Muscle layer of duodenum (tissue), 2 donors: Measurements from ENCODE around the gene IZUMO4.

Source experiments
- H3K27ac ChIP-seq: one replicate; pipeline ENCODE4 v1.7.0; 2013; ENCODE audit warnings: mild to moderate bottlenecking, low read length
- H3K27me3 ChIP-seq: one replicate; pipeline ENCODE4 v1.7.0; 2013; ENCODE audit warnings: low read depth, mild to moderate bottlenecking, control low read depth, low read length
- H3K36me3 ChIP-seq, 2 donors: one replicate each; pipeline ENCODE4 v1.7.0; 2013; ENCODE audit warnings: low read length in 2 of 2, control low read depth in 1 of 2, mild to moderate bottlenecking in 1 of 2; ENCODE audit not compliant: insufficient read depth in 2 of 2, control insufficient read depth in 1 of 2
- H3K4me1 ChIP-seq, 2 donors: one replicate each; pipeline ENCODE4 v1.7.0; 2013; ENCODE audit warnings: low read length in 2 of 2, mild to moderate bottlenecking in 2 of 2, control low read depth in 1 of 2, moderate library complexity in 1 of 2; ENCODE audit not compliant: insufficient read depth in 2 of 2, control insufficient read depth in 1 of 2
- H3K4me3 ChIP-seq, 2 donors: one replicate each; pipeline ENCODE4 v1.7.0; 2013; ENCODE audit warnings: low read length in 2 of 2, low read depth in 1 of 2, mild to moderate bottlenecking in 1 of 2
- H3K9me3 ChIP-seq, 2 donors: one replicate each; pipeline ENCODE4 v1.7.0; 2013; ENCODE audit warnings: low read length in 2 of 2, control low read depth in 1 of 2, mild to moderate bottlenecking in 1 of 2; ENCODE audit not compliant: control insufficient read depth in 1 of 2
- donor health status: healthy.

Gene IZUMO4

DNA sequence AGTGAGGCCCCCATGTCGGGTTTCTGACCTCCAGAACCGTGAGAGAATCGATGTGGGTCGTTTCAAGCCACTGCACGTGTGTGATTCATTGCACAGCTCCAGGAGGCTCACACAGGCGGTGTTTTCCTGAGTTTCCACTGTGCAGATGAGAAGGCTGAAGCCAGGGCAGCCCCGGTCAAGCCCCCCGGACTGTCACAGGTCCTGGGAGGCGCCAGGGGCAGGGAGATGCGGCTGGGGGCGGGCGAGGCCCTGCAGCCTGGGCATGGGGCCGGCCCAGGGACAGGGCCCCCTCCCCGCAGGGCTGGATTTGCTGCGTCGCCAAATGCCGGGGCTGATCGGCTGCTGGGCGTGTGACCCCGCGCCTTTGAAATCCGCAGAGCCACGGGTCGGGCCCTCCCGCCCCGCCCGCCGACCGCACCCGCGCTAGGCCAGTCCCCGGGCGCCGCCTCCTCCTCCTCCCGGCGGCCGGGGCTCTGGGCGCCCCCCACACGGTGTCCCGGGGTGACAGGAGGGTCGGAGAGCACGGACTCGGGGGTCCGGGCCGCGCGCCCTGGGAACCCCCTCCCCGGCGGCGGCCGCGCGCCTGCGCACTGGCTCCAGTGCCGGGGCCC is 35.7 kb upstream of the IZUMO4 start:
- Histone ChIP-seq H3K4me3 (peak overlapping the region; percentile 66 to 89), H3K27me3 (no peaks in the 10 kb centered on the region), H3K36me3 (peaks cover 0 to 3% of the 10 kb centered on the region in 2 donors), H3K27ac (peak overlapping the region; percentile 95), H3K4me1 (peaks cover 11 to 58% of the 10 kb centered on the region in 2 donors), H3K9me3 (no peaks in the 10 kb centered on the region)

DNA sequence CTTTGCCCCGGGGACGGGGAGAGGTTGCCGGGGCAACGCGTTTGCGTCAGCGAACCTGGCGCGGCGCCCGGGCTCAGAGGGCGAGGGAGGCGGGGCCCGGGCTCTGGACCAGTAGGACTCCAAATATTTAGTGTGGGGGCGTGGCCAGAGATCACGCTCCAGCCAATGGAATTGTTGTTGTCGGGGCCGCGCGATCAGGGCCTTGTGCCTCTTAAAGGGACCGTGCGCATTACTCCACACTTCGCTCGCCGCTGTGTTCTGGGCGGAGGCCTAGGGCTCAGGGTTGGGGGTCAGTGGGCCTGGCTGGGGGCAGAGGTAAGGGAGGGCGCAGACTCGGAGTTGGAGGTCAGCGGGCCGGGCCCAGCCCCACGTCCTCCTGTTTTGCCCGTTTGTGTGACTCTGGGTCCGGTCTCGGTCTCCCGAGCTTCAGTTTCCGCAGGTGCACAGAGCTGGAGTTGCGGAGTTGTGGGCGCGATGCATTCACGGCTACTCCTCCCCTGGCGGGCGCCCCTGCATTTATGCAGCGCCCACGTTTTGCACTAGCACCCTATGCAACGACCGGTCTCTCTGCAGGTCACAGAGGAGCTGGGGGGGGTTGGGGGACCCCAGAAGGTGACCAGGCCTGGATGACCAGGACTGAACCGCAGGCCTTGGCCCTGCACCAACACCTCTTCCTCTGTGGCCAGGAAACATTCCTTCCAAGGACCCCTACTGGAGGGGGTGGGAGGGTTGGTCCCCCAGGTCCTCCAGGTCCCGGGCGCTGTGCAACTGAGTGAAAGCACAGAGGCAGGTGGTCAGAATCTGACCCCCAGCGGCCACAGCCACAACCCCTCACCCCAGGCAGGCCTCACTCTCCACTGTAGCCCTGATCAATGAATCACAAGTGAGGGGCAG is 35.0 kb upstream of the IZUMO4 start:
- H3K9me3 ChIP-seq = no peaks in the 10 kb centered on the region
- peaks cover 11 to 57% of the 10 kb centered on the region in 2 donors for H3K4me1 ChIP-seq
- H3K4me3 ChIP-seq = peak overlapping the region; percentile 80 to 89
- peak overlapping the region; percentile 95 for H3K27ac ChIP-seq
- H3K27me3 ChIP-seq = no peaks in the 10 kb centered on the region
- peaks cover 0 to 3% of the 10 kb centered on the region in 2 donors for H3K36me3 ChIP-seq

GRCh38 chr19:2062389-2062729 is 34.4 kb upstream of the IZUMO4 start:
- peak overlapping the region; percentile 80 to 89 for H3K4me3 ChIP-seq
- H3K27me3 ChIP-seq = no peaks in the 10 kb centered on the region
- H3K9me3 ChIP-seq = no peaks in the 10 kb centered on the region
- H3K36me3 ChIP-seq = peaks cover 0 to 3% of the 10 kb centered on the region in 2 donors
- peaks cover 11 to 57% of the 10 kb centered on the region in 2 donors for H3K4me1 ChIP-seq
- peak overlapping the region; percentile 83 for H3K27ac ChIP-seq

DNA sequence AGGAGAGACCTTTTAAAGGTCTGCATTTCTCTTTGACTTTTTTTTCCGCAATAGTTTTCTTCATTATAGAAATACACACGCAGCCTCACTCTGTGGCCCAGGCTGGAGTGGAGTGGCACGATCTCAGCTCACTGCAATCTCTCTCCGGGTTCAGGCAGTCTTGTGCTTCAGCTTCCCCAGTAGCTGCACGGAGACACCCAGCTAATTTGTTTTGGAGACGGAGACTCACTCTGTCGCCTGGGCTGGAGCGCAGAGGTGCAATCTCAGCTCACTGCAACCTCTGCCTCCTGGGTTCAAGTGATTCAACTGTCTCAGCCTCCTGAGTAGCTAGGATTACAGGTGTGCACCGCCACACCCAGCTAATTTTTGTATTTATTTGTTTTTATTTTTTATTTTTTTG is 33.9 kb upstream of the IZUMO4 start:
- Histone ChIP-seq H3K36me3 (peaks cover 0 to 3% of the 10 kb centered on the region in 2 donors), H3K27me3 (no peaks in the 10 kb centered on the region), H3K4me1 (peaks cover 11 to 57% of the 10 kb centered on the region in 2 donors), H3K9me3 (no peaks in the 10 kb centered on the region), H3K4me3 (peak overlapping the region in 1 of 2 donors; percentile 89), H3K27ac (no peak overlapping the region)

DNA sequence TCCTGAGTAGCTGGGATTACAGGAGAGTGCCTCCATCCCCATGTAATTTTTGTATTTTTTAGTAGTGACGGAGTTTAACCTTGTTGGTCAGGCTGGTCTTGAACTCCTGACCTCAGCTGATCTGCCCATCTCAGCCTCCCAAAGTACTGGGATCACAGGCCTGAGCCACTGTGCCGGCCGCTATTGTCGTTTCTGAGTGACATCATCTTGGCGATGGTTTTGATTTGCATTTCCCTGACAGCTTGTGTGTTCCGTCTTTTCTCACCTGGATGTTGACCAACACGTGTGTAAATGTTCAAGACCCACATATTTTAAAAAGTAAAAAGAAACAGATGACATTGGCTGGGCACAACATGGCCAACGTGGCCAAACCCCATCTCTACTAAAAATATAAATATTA is 32.9 kb upstream of the IZUMO4 start:
- Histone ChIP-seq H3K4me3 (no peak overlapping the region), H3K9me3 (no peaks in the 10 kb centered on the region), H3K27ac (no peak overlapping the region), H3K27me3 (no peaks in the 10 kb centered on the region), H3K36me3 (peaks cover 0 to 3% of the 10 kb centered on the region in 2 donors), H3K4me1 (peaks cover 11 to 48% of the 10 kb centered on the region in 2 donors)

DNA sequence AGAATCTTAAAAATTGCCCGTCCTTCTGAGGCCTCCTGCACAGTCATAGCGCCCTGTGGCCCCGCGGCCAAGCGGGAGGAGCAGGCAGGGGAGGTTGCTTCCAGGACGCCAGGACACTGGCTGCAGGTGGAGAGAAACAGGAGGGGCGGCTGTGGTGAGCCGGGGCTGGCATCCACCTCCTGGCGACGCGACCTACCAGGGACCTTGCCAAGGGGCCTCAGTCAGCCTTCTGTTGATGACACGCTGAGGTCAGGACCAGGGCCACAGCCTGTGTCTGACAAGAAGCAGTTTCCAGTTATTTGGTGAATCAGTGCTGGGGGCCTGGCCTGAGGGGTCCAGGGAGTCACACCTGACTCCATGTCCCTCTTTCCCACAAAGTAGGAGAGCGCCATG is 32.3 kb upstream of the IZUMO4 start:
- Histone ChIP-seq H3K27ac (peak overlapping the region; percentile 51), H3K4me3 (peak overlapping the region in 1 of 2 donors; percentile 17), H3K9me3 (no peaks in the 10 kb centered on the region), H3K36me3 (peaks cover 0 to 1% of the 10 kb centered on the region in 2 donors), H3K4me1 (peaks cover 9 to 43% of the 10 kb centered on the region in 2 donors), H3K27me3 (no peaks in the 10 kb centered on the region)

DNA sequence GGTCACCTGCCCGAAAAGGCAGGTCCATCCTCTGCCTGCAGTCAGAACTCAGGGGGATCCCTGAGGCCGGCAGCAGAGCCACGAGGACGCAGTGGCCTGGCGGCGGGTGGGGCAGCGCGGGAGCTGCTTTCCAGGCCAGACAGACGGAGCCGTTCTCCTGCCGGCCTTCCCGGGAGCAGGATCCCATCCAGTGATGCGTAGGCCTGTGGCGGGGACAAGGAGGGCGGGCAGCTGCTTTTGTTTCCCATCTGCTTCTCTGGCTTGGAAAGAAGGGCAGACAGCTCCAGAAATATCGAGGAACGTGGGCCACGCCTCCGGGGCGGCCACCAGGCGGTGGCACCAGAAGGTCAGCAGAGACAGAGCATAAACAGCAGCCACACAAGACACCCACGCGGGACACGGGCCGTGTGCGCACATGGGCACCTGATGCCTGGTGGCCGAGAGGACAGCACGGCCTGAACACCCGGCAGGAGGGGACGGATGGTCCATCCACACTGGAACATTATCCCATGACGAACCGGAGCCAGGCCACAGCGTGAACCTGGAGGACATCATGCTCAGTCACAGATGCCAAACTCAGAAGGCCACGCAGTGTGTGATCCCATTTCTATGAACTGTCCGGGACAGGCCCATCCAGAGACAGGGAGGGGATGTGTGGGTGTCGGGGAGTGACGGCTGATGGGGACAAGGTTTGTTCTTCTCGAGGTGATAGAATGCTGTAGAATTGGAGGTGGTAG is 31.8 kb upstream of the IZUMO4 start:
- peak overlapping the region; percentile 51 for H3K27ac ChIP-seq
- peaks cover 8 to 40% of the 10 kb centered on the region in 2 donors for H3K4me1 ChIP-seq
- no peaks in the 10 kb centered on the region for H3K36me3 ChIP-seq
- H3K27me3 ChIP-seq = no peaks in the 10 kb centered on the region
- no peaks in the 10 kb centered on the region for H3K9me3 ChIP-seq
- H3K4me3 ChIP-seq = peak overlapping the region in 1 of 2 donors; percentile 17

- Histone ChIP-seq H3K27ac (no peak overlapping the region), H3K4me1 (peaks cover 0 to 4% of the 10 kb centered on the region in 2 donors), H3K27me3 (no peaks in the 10 kb centered on the region), H3K36me3 (peaks cover 25 to 31% of the 10 kb centered on the region in 2 donors), H3K4me3 (no peak overlapping the region), H3K9me3 (no peaks in the 10 kb centered on the region)
Observed at GRCh38 chr19:2070436-2070827, 26.3 kb upstream of the IZUMO4 start.

DNA sequence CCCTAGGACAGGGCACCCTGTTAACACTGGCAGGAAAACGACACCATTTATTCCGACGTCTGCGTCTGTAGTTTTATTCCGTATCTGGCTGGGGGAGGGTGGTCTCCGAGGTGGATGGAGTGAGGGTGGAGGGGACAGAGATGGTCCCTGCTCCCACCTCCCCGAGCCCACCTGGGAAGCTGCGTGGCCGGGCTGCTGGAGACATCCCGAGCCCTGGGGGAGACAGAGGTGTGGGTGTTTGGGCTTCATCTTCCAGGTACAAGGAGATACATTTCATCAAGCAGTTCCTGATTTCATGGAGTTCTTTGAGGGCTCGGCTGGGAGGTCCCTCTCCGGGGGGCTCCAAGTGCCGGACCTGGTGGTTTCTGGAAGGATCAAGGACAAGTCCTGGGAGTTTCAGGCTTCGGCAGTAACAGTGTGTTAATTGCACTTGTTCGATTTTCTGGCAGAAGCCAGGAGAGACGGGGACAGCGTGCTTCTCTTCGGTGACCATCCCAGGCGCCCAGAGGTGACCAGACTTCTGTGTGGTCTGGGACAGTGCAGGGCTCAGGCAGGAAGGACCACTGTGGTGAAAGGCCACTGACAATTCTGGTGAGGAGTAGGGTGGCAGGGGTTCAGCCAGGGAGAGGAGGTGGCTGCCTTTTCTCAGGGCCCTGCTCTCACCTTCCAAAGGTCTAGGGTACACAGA is 25.6 kb upstream of the IZUMO4 start:
- H3K4me3 ChIP-seq = no peak overlapping the region
- peaks cover 28 to 36% of the 10 kb centered on the region in 2 donors for H3K36me3 ChIP-seq
- H3K27ac ChIP-seq = no peak overlapping the region
- H3K9me3 ChIP-seq = no peaks in the 10 kb centered on the region
- no peaks in the 10 kb centered on the region for H3K27me3 ChIP-seq
- H3K4me1 ChIP-seq = peaks cover 0 to 4% of the 10 kb centered on the region in 2 donors

DNA sequence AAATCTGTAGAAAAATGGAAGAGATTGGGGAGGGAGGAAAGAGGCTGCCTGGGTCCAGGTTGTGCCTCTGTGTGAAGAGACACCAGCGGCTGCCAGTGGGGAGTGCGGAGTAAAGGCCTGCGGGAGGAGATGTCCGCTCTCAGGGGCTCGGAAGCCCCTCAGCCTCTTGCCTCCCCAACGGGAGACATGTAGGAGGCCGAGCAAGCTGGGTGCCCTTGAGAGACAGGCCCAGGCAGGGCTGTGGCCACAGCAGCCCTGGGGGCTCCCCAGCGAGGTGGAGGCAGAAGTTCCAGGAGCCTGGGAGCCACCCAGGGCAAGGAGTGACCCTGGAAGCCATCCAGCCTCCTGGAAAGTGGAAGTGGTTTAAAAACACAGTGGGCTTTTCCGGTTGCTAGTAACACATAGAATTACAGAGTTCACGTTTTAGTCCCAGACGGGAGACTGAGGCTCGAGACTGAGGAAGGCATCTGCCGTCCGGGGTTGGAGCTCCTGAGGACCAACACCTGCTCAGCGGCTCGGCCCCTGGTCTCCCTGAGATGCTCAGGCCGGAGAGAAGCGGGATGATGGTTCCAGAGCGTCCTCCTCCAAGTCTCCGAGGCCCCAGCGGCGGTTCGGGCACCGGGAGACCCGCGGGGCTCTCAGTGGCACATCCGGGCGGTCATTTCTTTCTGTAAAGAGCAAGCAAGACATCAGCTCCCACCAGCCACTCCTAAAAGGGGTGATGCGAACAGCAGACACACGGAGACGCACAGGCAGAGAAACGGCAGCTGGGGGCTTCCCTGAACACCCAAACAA is 23.8 kb upstream of the IZUMO4 start:
- no peak overlapping the region for H3K27ac ChIP-seq
- no peak overlapping the region for H3K4me3 ChIP-seq
- peaks cover 0 to 4% of the 10 kb centered on the region in 2 donors for H3K4me1 ChIP-seq
- peaks cover 32 to 53% of the 10 kb centered on the region in 2 donors for H3K36me3 ChIP-seq
- no peaks in the 10 kb centered on the region for H3K27me3 ChIP-seq
- no peaks in the 10 kb centered on the region for H3K9me3 ChIP-seq
